Islet precursor cell (in vitro differentiated cells): ENCODE results near the gene OSGIN1.

Experiments used
- DNase-seq: peaks from one replicate; pipeline ENCODE4 v3.0.0-alpha.2; 2018

Gene OSGIN1

GRCh38 chr16:83958846-83959565, 6.0 kb downstream of the OSGIN1 start:
- DNase-seq, result no peak

- DNase-seq, result no peak
Observed at GRCh38 chr16:83959656-83960434, 6.8 kb downstream of the OSGIN1 start.

- DNase-seq, result no peak
Observed at GRCh38 chr16:83960521-83961249, 7.6 kb downstream of the OSGIN1 start.

GRCh38 chr16:83961591-83961990, 8.6 kb downstream of the OSGIN1 start:
- DNase-seq, result no peak

DNA sequence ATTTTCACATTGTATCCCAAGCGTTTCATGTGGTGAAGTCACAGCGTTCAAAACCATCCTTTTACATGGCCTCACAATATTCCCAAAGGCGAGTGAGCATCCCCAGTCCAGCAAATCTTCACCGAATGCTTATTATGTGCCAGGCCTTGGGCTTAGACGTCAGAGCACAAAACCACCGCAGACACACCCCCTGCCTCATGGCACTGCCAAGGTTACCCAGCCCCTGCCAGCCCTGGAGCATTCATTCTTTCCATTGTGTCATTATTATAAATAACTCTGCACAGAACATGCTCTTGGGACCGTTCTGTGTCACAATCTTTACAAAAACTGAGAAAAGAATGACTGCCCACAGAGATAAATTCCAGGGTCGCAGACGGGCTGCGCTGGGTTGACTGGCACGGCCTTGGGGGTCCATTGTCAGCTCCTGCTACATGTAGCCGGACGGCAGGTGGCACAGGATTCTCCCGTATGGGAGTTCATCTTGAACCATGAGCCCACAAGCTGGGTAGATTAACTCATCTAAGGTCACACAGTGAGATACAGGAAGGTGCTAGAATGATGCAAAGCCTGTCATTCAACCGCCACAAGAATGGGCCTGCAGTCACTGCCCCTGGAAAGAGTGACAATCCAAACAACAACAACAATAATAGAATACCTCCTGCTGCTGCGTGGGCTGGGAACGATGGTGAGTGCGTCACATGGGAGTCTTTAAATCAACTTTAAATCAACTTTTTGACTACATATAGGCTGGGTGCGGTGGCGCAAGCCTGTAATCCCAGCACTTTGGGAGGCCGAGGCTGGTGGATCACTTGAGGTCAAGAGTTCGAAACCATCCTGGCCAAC, 10.5 kb downstream of the OSGIN1 start:
- no peak for DNase-seq

DNA sequence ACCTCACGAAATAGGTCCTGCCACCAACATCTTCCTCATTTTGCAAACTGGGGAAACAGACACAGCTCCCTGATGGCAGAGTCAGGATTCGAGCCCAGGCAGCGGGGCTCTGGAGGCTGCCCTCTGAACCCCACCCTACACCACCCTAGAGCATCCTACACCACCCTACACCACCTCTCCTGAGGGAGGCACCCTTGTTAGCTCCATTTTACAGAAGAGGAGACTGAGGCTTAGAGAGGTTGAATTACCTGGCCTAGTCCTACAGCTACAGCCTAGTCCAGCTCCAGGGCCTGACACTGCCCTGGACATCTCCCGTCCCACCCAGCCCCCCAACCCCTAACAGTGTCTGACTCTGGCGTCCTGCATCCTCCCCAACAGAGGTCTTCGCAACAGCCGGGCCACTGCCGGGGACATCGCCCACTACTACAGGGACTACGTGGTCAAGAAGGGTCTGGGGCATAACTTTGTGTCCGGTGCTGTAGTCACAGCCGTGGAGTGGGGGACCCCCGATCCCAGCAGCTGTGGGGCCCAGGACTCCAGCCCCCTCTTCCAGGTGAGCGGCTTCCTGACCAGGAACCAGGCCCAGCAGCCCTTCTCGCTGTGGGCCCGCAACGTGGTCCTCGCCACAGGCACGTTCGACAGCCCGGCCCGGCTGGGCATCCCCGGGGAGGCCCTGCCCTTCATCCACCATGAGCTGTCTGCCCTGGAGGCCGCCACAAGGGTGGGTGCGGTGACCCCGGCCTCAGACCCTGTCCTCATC, 11.8 kb downstream of the OSGIN1 start:
- no peak for DNase-seq

DNA sequence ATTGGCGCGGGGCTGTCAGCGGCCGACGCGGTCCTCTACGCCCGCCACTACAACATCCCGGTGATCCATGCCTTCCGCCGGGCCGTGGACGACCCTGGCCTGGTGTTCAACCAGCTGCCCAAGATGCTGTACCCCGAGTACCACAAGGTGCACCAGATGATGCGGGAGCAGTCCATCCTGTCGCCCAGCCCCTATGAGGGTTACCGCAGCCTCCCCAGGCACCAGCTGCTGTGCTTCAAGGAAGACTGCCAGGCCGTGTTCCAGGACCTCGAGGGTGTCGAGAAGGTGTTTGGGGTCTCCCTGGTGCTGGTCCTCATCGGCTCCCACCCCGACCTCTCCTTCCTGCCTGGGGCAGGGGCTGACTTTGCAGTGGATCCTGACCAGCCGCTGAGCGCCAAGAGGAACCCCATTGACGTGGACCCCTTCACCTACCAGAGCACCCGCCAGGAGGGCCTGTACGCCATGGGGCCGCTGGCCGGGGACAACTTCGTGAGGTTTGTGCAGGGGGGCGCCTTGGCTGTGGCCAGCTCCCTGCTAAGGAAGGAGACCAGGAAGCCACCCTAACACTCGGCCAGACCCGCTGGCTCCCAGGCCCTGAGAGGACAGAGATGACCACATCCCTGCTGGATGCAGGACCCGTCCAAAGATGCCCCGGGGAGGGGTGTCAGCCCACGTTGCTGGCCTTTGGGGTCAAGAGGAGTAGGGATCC, 12.6 kb downstream of the OSGIN1 start:
- no peak for DNase-seq

DNA sequence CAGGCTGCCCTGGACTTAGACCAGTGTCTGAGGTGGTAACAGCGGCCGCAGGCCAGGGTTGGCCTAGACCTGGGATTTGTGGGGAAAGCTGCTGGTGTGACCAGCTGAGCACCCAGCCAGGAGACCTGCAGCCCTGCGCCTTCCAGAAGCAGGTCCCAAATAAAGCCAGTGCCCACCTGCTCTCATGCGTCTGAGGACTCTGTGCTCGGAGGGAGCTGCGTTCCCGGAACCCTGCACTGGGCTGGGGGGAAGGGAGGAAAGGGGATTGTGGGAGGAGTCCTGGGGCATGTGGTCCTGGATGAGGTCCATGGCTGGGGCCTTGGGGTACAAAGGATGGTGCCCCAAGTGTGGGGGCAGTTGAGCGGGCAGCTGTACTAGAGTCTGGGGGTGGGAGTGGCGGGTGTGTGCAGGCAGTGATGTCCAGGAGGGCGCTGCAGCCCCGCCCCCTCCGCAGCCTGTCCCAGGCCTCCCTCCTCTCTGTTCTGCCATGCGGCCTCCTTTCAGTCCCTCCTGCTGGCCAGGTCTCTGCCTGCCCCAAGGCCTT, 13.2 kb downstream of the OSGIN1 start:
- no peak for DNase-seq

- no peak for DNase-seq
Observed at GRCh38 chr16:83967091-83967490, 14.1 kb downstream of the OSGIN1 start.

DNA sequence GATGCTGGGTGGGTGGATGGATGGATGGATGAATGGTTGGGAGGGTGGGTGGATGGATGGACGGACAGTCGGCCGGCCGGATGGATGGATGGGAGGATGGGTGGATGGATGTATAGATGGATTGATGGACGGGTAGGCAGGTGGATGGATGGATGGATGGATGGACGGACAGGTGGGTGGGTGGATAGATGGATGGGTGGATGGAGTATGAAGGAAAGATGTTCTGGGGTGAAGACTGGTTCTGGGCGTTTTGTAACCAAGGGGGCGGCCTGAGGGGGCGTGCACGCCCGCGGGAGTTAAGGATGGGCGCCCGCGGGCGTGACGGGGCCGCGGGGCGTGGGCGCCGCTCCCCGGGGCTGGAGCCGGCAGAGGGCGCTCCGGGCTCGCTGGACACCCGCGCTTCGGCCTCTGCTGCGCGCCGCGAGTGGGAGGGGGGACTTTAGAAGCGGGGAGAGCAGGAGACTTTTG, 14.8 kb downstream of the OSGIN1 start, which contains the start of gene NECAB2:
NECAB2 (plus strand) TSS at position 407 of the 468 bp plus-strand sequence. CDS start 405 bp downstream, outside the sequence.
- no peak for DNase-seq

- no peak for DNase-seq
Observed at GRCh38 chr16:83968306-83968851, 15.3 kb downstream of the OSGIN1 start.

DNA sequence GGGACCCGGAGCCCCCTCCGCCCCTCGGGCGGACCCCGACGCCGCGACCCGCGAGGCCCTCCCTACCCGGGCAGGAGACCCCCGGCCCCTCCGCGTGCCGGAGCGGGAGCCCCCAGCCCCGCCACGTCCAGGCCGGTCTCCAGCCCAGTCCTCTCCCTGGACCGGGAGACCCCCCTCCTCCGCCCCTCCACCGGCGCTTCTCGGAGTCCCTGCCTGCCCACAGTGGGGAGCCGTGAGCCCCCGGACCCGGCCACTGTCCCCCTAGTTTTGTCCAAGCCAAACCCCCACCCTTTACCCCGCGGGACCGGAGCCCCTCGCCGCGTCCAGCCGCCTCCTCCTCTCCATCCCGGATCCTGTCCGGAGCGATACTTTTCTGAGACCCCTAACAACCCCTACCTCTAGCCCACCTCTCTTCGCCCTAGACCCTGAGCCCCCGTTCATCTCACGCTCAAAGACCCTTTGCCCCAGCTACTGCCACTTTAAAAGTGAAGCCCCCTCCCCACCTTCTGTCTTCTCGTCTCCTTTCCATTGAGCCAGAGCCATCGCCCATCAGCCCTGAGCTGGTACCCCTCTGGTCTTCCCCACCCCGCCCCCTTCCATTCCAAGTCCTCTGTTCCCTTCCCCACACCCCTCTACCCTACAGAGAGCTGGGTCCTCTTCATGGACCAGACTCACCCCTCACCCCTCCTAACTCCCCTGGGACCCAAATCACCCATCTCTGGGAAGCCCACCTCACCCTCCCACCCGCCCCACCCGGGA, 16.0 kb downstream of the OSGIN1 start:
- DNase-seq, result no peak

GRCh38 chr16:83969771-83970429, 16.9 kb downstream of the OSGIN1 start:
- no peak for DNase-seq

GRCh38 chr16:83970430-83970815, 17.4 kb downstream of the OSGIN1 start:
- no peak for DNase-seq

- no peak for DNase-seq
Observed at GRCh38 chr16:83971165-83972130, 18.4 kb downstream of the OSGIN1 start.

GRCh38 chr16:83972256-83973008, 19.4 kb downstream of the OSGIN1 start:
- DNase-seq, result no peak

DNA sequence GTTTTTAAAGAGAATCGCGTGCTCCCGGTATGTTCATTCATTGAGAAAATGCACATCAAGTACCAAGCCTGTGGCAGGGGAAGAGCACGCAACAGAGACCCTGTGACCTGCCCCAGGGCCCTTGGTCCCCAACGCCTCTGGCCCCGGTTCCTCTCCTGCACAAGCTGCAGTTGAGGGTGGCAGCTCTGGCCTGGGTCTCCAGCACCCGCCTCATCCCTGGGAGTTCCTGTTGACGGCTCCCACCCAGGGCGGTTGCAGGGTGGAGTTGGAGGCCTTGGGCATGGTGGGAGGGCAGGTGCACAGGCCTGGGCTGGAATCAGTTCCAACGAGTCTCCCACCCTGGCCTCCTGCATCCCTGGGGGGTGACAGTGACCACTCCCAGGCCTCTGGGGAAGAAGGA, 20.0 kb downstream of the OSGIN1 start:
- DNase-seq, result no peak
